Thyroid gland (tissue), 4 donors: ENCODE data around the gene NOX4.

ENCODE experiments used
- CTCF ChIP-seq, 6 experiments: fragments of 200-600 bp in 3 of 6; fragments of 450-650 bp in 3 of 6; sonication (generic) in 3 of 6; IDR thresholded peaks; one replicate each; pipeline ENCODE4 v1.5.1; 2016 to 2019; ENCODE audit warnings: antibody characterized with exemption in 6 of 6, mild to moderate bottlenecking in 2 of 6, inconsistent platforms in 1 of 6, moderate library complexity in 1 of 6
- POLR2A ChIP-seq, 2 donors: fragments of 450-650 bp; IDR thresholded peaks; one replicate each; pipeline ENCODE4 v1.6.1; 2017; ENCODE audit warnings: antibody characterized with exemption in 2 of 2, mild to moderate bottlenecking in 2 of 2, moderate library complexity in 1 of 2

- TF ChIP-seq CTCF (IDR thresholded peaks at IDR 0.05) (no peak), POLR2A (IDR thresholded peaks at IDR 0.05) (no peak)
Measured at GRCh38 chr11:89529626-89530380, 38.6 kb upstream of the NOX4 start.
